AG08396 (cell line): ENCODE data around the gene ANKRD40CL.

Experiments
- DNase-seq: peaks from one replicate; pipeline ENCODE4 v3.0.0; 2012; ENCODE audit warnings: low spot score, mixed read lengths

The ANKRD40CL gene

DNA sequence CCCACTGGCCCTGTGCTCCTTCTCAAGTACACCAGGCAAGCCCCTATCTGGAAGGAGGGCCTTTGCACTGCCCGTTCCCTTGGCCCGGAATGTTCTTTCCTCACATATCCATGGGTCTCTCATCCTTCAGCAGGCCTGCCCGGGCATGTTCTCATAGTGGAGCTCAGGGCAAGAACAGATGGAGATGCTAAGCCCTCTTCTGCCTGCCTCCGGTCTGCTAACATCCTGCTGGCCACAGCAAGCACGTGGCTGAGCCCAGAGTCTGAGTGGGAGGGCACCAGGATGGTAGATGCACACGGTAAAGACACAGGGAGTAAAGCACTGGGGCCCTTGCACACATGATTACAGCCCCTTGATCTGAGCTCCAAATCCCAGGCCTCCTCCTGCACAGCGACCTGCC is 19.8 kb upstream of the ANKRD40CL start:
- DNase-seq, result no peak

DNA sequence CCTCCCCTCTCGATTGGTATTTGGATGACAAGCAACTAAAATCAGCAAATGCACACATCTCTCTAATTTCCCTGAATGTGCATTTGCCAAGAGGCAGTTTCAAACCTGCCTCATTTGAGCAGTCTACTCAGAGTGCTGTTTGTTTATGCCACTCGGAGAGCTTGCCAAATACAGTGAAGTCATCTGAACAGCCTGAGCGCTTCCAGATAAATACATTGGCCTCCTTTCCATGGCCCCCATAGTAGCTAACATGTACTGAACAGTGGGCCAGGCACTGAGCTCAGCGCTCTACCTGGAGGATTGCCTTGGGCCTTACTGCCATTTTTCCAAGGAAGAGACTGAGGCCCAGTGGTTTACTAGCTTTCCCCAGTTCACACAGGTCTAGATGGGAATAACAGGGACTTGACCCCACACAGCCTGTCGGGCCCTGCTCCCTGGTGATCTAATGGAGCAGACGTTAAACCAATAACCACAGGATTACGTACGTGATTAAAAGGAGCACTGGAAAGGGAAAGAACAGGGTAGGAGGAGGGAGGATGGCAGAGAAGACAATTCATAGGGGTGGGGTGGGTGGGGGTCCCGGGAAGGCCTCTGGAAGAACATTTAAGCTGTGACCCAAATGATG is 18.7 kb upstream of the ANKRD40CL start:
- DNase-seq, result peak; percentile 82

DNA sequence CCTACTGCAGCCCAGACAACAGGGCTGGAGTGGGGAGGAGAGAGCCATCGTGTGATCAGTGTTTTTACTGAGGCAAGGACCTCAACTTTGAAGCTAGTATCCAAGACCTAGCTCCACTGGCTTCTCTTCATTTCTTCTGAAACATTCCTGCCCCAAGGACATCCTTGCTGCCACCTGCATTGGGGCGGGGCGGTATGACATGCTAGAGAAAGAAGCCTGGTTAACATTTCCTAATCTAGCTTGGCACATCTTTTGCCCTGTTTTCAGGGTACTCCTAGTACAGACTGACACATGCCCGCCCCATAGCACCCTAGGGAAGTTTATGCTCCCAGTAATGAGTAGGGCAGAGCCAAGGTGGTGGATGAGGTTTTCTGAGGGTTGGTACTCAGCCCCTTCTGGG is 17.8 kb upstream of the ANKRD40CL start:
- no peak for DNase-seq

DNA sequence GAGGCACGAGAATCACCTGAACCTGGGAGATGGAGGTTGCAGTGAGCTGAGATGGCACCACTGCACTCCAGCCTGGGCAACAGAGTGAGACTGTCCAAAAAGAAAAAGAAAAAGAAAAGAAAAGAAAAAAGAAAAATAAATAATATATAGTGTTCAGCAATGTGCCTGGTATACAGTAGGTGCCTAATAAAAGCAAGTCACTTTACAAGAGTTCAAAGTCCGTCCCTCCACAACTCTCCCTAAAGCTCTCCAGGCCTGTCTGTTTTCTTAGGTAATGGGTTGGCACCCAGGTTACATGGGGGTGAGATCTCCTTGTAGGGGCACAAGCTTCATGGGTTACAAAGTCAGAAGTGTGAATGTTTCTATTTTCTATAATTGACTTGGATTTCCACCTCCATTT is 16.6 kb upstream of the ANKRD40CL start:
- no peak for DNase-seq

DNA sequence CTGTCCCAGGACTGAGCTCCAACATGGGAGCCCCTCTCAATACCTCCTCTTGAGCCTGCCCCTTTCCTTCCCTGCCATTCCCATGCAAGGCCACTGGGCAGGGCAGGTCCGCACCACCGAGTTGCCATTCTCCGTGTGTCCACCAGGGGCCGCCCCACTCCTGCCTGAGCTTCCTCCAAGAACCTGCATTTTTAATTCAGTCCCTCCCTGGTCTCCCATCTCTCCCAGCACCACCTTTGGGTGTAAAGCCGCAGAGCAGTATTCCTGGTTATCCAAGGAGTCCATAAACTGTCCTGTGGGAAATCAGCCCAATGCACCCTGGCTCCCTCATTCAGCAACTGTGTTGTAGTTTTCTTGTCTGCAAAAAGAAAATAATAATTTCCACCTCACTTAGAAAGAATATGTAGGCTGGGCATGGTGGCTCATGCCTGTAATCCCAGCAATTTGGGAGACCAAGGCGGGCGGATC is 15.9 kb upstream of the ANKRD40CL start:
- peak; percentile 93 for DNase-seq

DNA sequence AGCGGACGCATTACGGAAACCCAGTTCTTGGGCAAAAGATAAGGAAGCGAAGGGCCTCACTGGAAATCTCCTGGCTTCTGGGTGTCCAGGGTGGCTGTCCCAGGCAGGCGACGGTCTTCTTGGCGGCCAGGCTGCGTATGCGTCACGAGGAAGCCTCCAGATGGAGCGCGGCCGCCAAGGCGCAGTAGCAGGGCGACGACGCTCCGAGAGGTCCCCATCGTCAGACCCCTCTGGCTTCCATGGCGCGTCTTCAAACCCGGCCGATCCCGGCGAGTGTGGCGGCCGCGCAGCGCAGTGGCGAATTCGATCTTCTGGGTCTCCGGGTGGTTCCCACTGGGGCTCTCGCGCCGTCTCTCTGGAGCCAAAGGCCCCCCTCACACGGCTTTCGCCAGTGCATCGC is 13.8 kb upstream of the ANKRD40CL start:
- DNase-seq, result no peak

DNA sequence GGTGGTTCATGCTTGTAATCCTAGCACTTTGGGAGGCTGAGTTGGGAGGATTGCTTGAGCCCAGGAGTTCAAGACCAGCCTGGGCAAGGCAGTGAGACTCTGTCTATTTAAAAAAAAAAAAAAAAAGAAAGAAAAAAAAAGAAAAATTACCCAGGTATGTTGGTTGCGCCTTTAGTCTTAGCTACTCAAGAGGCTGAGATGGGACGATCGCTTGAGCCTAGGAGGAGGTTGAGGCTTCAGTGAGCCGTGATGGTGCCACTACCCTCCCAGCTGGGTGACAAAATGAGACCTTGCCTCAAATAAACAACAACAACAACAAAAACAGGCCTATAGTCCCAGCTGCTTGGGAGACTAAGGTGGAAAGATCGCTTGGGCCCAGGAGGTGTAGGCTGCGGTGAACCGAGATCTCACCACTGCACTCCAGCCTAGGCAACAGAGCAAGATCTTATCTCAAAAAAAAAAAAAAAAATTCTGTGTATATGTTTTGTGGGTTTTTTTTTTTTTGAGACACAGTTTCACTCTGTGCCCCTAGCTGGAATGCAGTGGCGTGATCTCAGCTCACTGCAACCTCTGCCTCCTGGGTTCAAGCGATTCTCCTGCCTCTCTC is 12.5 kb upstream of the ANKRD40CL start:
- DNase-seq, result no peak

DNA sequence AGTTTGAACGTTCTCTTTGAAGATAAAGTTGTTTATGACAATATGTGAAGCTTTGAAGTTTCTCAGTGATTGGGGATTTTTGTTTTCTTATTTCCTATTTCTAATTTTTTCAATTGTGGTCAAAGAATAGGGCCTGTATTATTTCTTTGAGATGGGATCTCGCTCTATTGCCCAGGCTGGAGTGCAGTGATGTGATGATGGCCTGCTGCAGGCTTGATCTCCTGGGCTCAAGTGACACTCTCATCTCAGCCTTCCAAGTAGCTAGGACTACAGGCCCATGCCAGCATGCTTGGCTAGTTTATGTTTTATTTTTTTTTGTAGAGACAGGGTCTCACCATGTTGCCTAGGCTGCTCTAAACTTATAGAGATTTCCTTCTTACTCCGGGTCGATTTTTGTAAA is 11.7 kb upstream of the ANKRD40CL start:
- DNase-seq, result no peak

DNA sequence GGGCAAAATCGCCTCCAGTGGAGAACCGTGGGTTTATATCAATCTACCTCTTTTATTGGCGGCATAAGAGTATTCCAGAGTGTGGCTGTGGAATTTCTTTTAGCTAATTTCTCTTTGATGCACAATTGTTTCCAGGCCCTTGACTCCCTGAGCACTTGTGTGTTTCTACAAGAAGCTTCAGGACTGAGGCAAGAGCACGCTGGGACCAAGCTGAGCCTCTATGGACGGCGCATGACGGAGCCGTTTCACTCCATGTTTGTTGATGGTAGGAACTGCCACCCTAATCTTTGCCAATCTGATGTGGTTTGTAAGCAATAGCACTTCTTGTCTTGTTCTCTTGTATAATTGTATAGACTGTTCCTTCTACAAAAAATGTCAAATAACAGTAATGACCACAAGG is 11.2 kb upstream of the ANKRD40CL start:
- no peak for DNase-seq

DNA sequence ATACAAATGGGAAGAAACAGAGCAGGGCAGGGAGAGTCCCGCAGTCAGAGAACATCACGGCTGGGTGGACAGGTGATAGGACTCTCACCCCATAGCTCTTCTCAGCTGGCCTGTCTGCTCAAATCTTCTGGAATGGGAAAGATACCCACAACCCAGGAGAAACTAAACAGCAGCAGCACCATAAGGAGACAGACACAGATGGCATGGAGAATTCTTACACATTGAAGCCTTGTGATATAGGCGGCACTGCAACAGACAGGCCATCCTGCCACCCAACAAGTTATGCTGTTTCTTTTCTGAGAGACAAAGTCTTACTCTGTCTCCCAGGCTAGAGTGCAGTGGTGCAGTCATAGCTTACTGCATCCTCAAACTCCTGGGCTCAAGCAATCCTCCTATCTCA is 8.6 kb upstream of the ANKRD40CL start:
- DNase-seq, result no peak

DNA sequence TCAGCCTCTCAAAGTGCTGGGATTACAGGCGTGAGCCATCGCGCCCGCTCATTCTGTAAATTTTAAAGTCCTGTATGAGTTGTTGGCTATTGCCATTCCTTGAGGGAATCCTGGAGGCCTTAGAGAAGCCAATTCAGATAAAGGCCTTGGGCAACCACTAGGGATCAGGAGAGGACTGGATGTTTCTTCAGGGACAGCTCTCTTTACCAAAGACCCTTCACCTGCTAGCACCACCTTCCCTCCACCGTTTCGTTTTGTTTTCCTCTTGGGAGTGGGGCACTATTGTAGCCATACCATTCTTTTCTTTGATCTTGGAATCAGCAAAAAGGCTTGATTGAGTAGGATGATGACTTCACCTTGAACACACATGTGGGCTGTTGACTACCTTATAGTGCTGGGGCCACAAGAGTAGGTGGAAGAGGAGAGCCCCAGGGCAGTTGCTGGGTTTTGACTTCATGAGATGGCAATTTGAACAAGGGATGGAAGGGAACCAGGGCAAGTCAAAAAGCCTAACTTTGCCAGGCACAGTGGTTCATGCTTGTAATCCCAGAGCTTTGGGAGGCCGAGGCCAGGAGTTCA is 7.0 kb upstream of the ANKRD40CL start:
- DNase-seq, result no peak

DNA sequence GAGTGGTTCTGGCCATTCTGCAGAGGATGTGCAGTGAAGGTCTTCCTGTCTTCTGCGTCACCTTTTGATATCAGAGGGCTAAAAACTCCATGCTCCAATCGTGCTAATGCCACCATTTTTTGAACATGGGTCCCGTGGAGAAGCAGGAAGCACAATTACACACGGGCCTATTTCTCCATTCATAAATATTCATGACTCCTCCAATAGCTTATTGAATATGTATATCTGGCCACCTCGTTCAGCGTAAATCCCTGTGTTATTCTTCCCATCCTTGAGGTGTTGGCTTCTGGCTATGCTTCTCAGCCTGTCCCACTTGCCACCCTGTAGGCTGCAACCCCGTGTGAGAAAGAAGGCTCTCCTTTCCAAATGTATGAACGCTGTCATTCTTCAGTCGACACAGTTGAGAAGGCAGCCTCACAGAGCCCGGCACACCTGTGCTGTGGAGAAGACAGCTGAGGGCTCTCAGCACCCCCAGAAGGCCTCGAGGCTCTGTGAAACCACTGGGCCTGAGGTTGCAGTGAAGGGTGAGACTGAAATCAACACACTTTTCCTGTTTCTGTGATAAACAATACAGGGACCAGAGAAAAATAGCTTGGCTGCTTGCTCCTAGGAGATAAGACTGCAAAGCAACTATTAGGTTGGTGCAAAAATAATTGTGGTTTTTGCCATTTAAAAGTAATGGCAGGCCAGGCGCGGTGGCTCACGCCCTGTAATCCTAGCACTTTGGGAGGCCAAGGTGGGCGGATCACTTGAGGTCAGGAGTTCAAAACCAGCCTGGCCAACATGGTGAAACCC is 4.9 kb upstream of the ANKRD40CL start:
- no peak for DNase-seq

DNA sequence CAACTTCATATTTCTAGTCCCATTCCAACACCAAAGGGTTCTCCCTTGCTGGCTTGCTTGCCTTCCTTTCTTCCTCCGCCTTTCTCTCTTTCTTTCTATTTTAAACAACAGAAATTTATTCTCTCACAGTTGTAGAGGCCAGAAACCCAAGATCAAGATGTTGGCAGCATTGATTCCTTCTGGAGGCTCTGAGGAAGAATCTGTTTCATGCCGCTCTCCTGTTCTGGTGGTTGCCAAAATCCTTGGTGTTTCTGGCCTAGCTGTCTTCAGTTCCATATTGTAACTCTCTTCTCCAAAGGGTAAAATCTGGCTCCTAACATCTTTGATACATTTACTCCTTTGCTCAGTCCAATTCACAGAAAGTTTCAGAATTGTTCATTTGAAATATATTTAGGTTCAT is 3.0 kb upstream of the ANKRD40CL start:
- DNase-seq, result no peak

DNA sequence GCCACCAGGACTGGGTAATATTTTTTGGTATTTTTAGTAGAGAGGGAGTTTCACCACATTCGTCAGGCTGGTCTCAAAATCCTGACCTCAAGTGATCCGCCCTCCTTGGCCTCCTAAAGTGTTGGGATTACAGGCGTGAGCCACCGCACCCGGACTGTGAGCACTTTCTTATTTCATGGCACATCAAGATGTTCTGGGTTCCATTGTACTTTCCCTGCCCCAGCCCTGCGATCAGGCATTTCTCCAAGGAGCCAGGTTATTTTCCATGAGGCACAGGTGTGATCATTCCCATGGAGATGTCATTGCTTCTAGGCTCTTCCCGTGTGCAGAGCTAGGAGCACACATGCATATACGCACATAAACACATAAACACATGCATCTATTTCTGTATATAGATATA is 2.6 kb upstream of the ANKRD40CL start:
- no peak for DNase-seq

DNA sequence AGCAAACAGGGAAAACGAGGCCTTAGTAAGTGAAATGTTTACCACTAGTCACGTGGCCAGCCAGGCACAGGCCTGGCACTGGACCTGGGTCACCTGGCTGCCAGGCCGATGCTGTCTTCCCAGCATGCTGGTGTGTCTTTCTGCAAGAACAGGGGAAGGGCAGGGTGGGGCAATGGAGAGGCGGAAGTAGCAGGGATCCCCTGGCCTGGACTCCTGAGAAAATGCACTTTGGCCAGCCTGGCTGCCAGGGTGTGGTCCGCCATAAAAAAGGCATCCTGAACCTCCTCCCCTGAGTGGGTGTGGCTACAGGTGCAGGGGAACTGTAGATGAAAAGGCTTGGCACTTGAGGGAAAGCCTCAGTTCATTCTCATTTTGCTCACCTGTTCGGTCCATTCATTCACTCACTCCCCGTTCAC is 1.0 kb upstream of the ANKRD40CL start:
- DNase-seq, result no peak

DNA sequence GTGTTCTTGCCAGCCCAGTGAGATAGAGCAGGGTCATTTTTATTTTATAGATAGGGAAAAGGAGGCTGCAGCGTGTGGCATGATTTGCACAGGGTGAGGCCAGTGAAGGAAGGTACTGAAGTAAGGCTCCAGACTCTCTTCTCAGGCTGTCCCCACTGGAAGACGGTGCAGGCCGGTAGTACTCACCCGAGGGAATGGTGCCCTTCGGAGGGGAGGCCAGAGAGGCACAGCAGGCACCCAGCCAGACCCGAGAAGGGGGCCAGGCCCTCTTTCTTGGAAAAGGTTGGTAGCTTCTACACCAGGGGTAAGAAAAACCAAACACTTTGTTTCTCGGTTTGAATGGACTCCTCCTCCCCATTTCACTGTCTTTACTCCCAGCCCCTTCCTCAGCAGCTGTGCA is 288 bp downstream of the ANKRD40CL start:
- no peak for DNase-seq

DNA sequence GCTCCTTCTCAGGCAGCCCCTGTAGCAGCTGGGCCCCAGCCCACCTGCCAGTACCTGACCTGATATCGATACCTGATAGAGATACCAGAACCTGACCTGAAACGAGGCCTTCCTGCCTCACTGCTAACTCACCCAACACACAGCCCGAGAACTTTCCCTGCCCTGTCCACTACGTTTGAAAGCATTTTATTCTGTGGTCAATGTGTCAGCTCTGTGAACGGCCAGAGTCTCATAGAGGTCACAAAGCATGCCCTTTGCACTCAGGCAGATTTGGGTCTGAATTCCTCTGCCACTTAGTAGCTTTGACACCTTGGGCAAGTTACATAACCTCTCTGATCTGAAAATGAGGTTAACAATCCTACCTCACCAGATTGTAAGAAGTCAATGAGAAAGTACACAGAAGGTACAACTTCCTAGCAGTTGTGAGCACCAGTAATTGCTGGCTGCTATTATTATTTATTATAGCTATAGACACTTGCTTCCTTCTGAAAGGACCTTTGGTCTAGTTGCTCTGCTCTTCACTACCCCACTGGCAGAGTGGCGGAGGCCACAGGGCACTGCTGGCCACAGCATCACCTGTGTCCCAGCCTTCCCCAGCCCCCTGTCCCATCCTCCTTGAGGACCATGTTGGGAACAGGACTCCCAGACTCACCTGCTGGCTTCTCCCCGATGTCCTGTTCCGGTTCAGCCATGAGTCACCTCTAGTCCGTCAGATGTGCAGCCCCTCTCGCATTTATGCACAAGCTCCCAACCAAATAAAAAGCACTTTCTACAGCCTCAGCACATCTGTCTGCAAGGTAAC is 895 bp downstream of the ANKRD40CL start:
- no peak for DNase-seq

DNA sequence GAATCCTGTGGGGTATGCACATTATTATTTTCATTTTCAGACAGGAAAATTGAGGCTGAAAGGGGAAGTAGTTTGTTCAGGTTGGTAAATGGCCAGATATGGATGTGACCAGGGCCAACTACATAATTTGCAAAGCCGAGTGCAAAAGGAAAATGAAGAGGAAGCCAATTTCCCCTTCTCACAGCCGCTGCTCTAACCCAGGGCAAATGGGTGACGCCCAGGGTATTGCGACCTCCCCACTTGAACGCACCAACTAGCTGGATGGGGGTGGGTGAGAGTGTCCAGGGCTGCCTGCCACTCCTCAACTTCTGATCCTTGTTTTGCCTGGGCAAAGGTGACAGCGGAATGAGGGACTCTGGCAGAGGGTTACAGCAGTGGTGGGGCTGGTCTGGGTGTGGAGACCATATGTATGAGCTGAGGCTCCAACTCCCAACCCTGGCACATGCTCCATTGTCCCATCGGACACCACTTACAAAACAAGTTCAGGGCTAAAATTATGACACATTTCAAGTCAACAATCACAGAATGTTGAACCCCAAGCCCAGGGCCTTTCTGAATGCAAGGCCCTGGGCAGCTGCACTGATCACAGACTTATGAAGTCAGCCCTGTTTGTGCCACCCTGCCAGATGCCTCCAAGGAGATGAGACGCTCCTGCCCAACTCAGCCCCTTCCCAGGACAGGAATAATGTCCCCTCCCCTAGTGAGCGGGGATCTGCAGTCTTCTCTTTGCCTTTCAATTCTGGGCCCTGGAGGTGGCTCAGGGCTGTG is 1.7 kb downstream of the ANKRD40CL start:
- DNase-seq, result no peak

DNA sequence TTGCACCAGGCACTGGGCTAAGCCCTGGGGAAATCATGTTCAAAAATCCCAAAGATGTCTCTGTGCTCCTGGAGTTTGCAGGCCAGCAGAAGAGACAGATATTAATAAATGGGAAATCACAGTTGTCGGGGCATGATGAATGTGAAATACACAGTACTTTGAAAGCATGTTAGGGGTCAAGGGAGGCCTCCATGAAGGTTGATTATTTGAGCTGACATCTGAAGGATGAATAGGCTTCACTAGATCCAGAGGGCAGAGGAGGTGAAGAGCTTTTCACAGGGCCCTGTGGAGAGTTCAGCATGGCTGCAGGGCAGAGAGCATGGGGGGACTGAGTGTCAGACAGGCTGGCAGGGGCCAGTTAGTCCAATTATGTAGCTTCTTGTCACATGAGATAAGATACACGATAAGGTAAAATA is 2.6 kb downstream of the ANKRD40CL start:
- no peak for DNase-seq

DNA sequence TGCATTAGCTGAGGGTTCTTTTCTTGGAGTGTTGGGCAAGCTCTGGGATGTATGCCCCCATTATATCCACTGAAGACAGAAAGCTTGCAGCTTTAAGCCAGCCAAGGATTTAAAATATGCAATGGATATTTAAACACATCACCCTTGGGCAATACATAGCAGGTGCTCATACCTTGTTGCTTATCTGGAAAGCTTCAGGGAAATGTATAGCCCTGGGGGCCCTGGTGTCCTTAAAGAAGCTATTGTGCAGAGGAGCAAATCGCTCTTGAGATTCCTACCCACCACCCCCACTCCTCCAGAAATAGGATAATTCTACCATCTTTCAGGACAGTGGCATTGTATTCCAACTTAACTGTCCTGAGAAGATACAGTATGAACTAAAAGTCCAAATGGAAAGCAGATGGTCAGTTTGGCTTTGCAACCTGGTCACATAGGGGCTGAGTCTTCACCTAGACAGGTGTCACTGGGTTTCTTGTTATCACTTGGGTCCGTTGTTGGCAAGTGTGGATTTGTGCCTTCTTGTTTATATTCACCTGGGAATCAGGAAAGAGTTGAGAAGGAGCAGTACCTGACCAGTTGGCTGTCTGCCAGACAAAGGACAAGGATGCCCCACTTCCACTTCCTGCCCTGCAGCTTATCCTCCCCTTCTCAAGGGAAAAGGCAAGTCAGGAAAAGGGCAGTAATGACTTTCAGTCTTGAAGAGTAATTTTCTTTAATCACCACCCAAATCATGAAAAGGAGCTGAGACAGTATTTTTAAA is 3.4 kb downstream of the ANKRD40CL start:
- no peak for DNase-seq

DNA sequence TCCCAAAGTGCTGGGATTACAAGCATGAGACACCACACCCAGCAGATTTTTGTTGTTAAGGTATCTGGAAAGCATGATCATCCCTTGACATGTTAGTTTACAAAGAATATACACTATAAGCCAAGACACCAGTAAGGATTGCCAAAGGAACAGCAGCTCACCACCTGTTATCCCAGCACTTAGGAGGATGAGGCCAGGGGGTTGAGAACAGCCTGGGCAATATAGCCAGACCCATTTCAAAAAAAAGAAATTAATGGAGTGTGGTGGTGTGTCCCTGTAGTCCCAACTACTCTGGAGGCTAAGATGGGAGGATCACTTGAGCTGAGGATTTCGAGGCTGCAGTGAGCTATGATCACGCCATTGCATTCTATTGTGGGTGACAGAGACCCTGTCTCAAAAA is 5.1 kb downstream of the ANKRD40CL start:
- no peak for DNase-seq
